Muscle of leg (tissue), 11 donors: Measurements from ENCODE around the gene NUP50. TPM values are rescaled to one million over a fixed set of nuclear protein-coding genes. Genes with fewer than 3 reads are reported as not detected.

ENCODE experiments used
- DNase-seq: peaks from one replicate; pipeline ENCODE4 v3.0.0; 2013
- H3K27ac ChIP-seq: one replicate; pipeline ENCODE4 v1.5.1; 2013; ENCODE audit warnings: mild to moderate bottlenecking, low read length, control low read depth
- H3K27me3 ChIP-seq: one replicate; pipeline ENCODE4 v1.6.1; 2013; ENCODE audit warnings: low read length; ENCODE audit not compliant: control insufficient read depth, insufficient read depth
- H3K36me3 ChIP-seq: one replicate; pipeline ENCODE4 v1.6.1; 2013; ENCODE audit warnings: low read length; ENCODE audit not compliant: control insufficient read depth, insufficient read depth
- H3K4me1 ChIP-seq: one replicate; pipeline ENCODE4 v1.6.1; 2013; ENCODE audit warnings: low read length; ENCODE audit not compliant: control insufficient read depth, insufficient read depth
- H3K4me3 ChIP-seq: one replicate; pipeline ENCODE4 v1.5.1; 2013; ENCODE audit warnings: low read length, control low read depth
- H3K9me3 ChIP-seq: replicated peaks from 2 replicates; pipeline ENCODE4 v1.6.1; 2013; ENCODE audit warnings: low read depth, low read length; ENCODE audit not compliant: control insufficient read depth
- WGBS: methylation state at CpG from one replicate; pipeline ENCODE4 v1.1.5; 2013; ENCODE audit warnings: missing lambda C conversion rate; ENCODE audit not compliant: insufficient coverage; 5-methylcytosine and 5-hydroxymethylcytosine counted together
- polyA plus RNA-seq, 8 donors: library from polyadenylated mRNA; unstranded; fragments of 120-200 nt; gene quantifications; one replicate each; pipeline versions ENCODE4 v1.2.1 to v1.2.3, GENCODE V29; 2013; ENCODE audit warnings: inconsistent platforms in 1 of 8, low replicate concordance in 1 of 8; ENCODE audit not compliant: insufficient read length in 8 of 8, insufficient read depth in 1 of 8
- total RNA-seq: library from RNA; stranded (reverse); fragments of 120-200 nt; gene quantifications from one replicate; pipeline ENCODE4 v1.2.4, GENCODE V29; 2013

The NUP50 gene
- total and polyA plus RNA-seq, 9 donors, result 16.9 to 28.5 (median 21.2) TPM

DNA sequence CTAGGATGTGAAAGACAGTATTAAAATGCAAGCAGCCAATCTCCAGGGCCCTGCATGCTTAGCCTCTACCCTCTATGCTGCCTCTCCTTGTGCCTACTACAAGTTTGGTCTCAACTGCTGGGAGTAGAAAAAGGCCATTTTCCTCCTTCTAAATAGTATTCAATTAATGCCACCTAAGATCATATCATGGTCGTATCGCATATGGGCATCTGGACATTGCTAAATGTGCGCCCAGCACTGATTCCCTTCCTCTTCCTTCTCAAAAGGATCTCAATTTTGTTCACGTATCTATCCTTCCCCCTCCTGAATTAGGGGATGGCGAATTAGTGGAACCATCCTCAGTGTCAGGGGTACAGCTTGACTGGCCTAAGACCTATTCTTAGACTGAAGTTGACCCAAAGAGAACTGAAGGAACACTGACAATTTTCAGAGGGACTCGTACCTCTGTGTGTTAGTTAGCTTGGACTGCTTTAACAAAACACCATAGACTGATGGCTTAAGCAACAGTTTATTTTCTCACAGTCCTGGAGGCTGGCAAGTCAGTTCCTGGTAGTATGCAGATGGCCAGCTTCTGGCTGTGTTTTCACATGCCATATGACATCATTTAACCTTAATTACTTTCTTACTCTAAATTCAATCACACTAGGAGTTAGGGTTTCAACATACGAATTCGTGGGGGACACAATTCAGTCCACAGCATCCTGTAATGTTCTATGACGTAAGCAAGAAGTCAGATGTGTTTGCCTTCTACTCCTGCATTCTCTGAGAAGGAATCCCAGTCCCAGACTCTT, 8.5 kb upstream of the NUP50 start:
- Histone ChIP-seq H3K4me3 (no peak overlapping the region), H3K36me3 (peaks cover 21% of the 10 kb centered on the region), H3K27me3 (no peaks in the 10 kb centered on the region), H3K9me3 (no peaks in the 10 kb centered on the region), H3K27ac (no peak overlapping the region), H3K4me1 (no peaks in the 10 kb centered on the region)
- WGBS, result 87% methylated on average over 4 of the region's 9 CpGs
- DNase-seq, result no peak

DNA sequence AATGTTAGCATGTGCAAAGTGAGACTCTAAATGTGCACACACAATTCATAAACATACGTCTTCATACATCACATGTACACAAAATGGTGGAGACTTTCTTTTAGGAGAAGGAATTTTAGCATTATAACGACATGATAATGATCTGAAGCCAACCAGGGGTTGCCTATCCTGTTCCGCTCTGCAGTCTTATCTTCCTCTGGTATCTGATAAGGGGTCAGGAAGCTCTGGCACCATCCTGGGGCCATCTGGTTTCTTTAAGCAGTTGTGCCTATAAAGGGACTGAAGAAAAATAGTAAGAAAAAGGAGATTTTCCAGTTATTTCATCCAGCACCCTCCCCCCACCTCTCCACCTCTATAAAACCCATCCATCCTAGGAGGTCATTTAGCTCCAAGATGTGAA, 5.8 kb upstream of the NUP50 start:
- Histone ChIP-seq H3K27ac (no peak overlapping the region), H3K4me1 (peaks cover 6% of the 10 kb centered on the region), H3K9me3 (no peaks in the 10 kb centered on the region), H3K4me3 (no peak overlapping the region), H3K36me3 (peaks cover 19% of the 10 kb centered on the region), H3K27me3 (no peaks in the 10 kb centered on the region)
- DNase-seq, result no peak
- WGBS, result 80% methylated on average over 1 of the region's 3 CpGs

DNA sequence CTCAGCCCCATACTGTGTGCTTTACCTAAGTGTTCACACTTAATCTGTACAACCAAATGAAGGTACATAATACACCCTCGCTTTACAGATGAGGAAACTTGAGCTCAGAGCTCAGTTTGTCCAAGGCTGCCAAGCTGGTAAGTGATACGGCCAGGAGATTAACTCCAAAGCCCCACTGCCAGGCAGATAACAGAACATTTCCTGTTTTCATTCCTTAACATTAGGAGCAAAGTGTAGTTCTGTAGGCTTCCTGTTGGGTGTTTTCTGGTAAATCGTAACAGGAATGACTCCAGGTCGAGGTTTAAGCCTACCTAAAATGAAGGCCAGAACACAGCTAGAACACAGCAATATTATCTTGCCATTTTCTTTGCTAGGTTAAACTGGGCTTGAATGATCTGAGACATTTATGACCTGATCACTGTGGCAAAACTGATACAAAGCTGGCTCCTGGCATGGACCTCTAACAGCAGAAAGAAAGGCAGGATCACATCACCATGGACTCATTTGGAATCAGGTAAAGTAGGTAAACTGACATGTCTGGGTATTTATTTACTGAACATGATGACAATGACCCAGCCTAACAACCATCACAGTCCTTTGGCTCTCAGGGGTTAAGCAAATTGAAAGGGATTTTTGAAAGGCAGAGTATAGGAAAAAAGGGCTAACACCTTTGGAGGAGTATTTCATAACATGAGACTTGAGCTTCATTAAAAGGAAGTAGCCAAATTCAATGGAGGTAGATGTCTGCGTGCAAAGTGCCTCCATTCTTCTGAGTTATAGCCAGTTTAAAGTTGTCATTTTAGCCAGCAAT, 3.9 kb upstream of the NUP50 start:
- H3K4me3 ChIP-seq, result no peak overlapping the region
- H3K4me1 ChIP-seq, result peaks cover 9% of the 10 kb centered on the region
- no peaks in the 10 kb centered on the region for H3K9me3 ChIP-seq
- no peak overlapping the region for H3K27ac ChIP-seq
- DNase-seq, result no peak
- H3K27me3 ChIP-seq, result no peaks in the 10 kb centered on the region
- peaks cover 18% of the 10 kb centered on the region for H3K36me3 ChIP-seq
- 40% methylated on average over 1 of the region's 5 CpGs for WGBS

DNA sequence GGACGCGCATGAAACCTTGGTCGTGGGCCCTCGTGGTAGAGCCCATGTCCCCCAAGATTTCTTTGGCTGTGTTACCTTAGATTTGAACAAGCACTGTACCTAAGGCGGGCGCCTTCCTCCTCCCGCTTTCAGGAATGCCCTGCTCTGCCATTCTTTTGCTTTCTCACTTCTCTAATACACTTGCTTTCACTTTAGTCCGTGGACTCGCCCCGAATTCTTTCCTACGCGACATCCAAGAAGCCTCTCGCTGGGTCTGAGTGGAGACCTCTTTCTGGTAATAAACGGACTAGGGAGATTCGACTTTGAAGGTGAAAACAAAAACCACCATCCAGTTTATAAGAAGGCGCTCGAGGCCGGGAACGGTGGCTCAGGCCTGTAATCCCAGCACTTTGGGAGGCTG, 1.2 kb upstream of the NUP50 start:
- no peaks in the 10 kb centered on the region for H3K27me3 ChIP-seq
- peaks cover 15% of the 10 kb centered on the region for H3K4me1 ChIP-seq

GRCh38 chr22:45163099-45163450, 650 bp upstream of the NUP50 start:
- H3K4me3 ChIP-seq, result peak overlapping the region; percentile 86
- H3K4me1 ChIP-seq, result peaks cover 15% of the 10 kb centered on the region
- peak overlapping the region; percentile 87 for H3K27ac ChIP-seq
- H3K36me3 ChIP-seq, result peaks cover 8% of the 10 kb centered on the region
- no peaks in the 10 kb centered on the region for H3K27me3 ChIP-seq
- DNase-seq, result peak; percentile 56
- H3K9me3 ChIP-seq, result no peaks in the 10 kb centered on the region
- under 1% methylated on average over 10 of the region's 13 CpGs for WGBS

More for the DNA sequence above, 1.2 kb upstream of the NUP50 start:
- Histone ChIP-seq H3K27ac (no peak overlapping the region), H3K9me3 (no peaks in the 10 kb centered on the region), H3K4me3 (no peak overlapping the region), H3K36me3 (peaks cover 10% of the 10 kb centered on the region)
- DNase-seq, result peak; percentile 18
- 68% methylated on average over 11 of the region's 19 CpGs for WGBS

GRCh38 chr22:45164270-45165088, 754 bp downstream of the NUP50 start:
- WGBS, result under 1% methylated on average over 40 of the region's 59 CpGs
- H3K9me3 ChIP-seq, result no peaks in the 10 kb centered on the region
- no peaks in the 10 kb centered on the region for H3K27me3 ChIP-seq
- DNase-seq, result peak; percentile 48
- peak overlapping the region; percentile 87 for H3K27ac ChIP-seq
- H3K4me1 ChIP-seq, result peaks cover 15% of the 10 kb centered on the region
- peaks cover 15% of the 10 kb centered on the region for H3K36me3 ChIP-seq
- peak overlapping the region; percentile 86 for H3K4me3 ChIP-seq

DNA sequence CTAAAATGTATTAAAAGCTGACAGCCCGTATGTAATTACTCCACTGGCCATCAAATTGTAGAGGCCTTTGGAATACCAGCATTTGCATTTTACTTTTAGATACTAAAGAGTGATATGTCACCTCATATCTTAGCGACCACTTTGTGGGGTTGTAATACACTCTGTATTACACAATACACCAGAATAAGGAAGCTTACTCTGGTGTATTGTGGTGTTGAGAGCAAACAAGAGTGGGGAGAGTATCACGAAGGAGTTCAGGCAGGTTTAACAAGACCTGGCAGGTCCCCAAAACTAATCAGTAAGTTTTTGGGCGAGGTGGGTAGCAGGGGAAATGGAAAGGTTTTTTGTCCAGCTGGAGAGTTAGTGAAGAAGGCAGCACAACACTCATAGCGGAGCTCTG, 3.2 kb downstream of the NUP50 start:
- H3K4me1 ChIP-seq, result peaks cover 15% of the 10 kb centered on the region

DNA sequence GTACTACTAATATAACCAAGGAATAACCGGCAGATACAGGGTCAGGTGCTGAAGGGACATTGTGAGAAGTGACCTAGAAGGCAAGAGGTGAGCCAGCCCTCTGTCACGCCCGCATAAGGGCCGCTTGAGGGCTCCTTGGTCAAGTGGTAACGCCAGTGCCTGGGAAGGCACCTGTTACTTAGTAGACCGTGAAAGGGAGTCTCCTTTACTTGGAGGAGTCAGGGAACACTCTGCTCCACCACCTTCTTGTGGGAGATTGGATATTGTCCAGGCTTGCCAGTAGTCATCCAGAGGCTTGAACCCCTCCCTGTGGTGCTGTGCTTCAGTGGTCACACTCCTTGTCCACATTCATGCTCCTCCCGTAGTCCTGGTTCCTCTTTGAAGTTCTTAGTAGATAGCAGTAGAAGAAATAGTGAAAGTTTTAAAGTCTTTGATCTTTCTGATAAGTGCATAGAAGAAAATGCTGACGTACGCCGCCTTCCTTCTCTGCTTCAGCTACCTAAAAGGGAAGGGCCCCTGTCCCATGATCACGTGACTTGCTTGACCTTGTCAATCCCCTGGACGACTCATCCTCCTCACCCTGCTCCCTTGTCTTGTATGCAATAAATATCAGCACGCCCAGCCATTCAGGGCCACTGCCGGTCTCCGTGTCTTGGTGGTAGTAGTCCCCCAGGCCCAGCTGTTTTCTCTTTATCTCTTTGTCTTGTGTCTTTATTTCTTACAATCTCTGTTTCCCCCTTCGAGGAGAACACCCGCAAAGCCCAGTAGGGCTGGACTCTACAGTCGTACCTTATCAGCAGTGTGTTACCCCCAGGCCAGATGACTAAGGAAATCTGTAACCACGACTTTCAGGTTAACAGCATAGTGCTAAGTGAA, 6.1 kb downstream of the NUP50 start:
- Histone ChIP-seq H3K4me1 (peaks cover 6% of the 10 kb centered on the region), H3K27ac (no peak overlapping the region), H3K9me3 (no peaks in the 10 kb centered on the region), H3K36me3 (peaks cover 56% of the 10 kb centered on the region), H3K27me3 (no peaks in the 10 kb centered on the region), H3K4me3 (no peak overlapping the region)
- DNase-seq, result no peak
- 89% methylated on average over 13 of the region's 19 CpGs for WGBS

More for the DNA sequence above, 3.2 kb downstream of the NUP50 start:
- 68% methylated on average over 3 of the region's 5 CpGs for WGBS
- Histone ChIP-seq H3K27ac (no peak overlapping the region), H3K36me3 (peaks cover 39% of the 10 kb centered on the region), H3K4me3 (no peak overlapping the region), H3K27me3 (no peaks in the 10 kb centered on the region), H3K9me3 (no peaks in the 10 kb centered on the region)
- no peak for DNase-seq

DNA sequence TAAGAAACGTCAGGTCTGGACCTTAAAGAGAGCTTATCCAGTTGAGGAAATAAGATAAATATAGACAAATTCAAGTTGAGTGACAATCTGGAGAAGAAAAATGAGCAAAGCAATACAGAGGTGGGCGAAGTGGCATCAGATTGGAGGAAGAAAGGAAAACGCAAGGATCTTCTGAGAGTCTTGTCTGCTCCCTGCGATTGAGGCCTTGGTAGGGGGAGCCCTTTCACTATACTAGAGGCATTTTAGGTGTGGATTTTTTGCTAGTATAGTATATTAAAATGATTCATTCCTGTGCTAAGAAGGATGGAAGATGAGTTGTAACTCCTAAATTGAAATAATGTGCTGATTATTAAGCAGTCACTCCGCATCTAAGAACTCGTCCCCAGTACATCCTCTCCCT, 8.1 kb downstream of the NUP50 start:
- H3K9me3 ChIP-seq, result no peaks in the 10 kb centered on the region
- no peaks in the 10 kb centered on the region for H3K27me3 ChIP-seq
- peaks cover 69% of the 10 kb centered on the region for H3K36me3 ChIP-seq
- H3K4me1 ChIP-seq, result no peaks in the 10 kb centered on the region
- no peak overlapping the region for H3K4me3 ChIP-seq
- H3K27ac ChIP-seq, result no peak overlapping the region
- no peak for DNase-seq
- WGBS, result 78% methylated on average over 2 of the region's 6 CpGs
